ENCODE data around the gene ARHGAP25.

Gene ARHGAP25

DNA sequence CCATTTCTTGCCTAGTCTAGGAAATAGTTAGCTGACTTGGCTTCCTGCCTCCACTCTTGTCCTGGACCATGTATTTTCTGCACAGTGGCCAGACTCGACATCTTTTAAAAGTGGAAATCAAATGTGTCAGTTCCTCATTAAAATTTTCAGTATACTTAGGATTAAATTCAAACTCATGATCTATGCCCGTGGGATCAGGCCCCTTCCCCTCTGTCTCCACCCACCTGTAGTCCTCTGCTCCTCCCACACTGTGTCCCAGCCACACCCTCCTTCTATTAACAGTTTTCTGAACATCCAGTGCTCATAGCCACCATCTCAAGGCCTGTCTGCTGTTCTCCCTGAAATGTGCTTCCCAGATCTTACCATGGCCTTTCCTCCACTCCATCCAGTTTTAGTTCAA lies 13.3 kb downstream of the ARHGAP25 start:
- DNase-seq (ENCODE audit: low spot score): no peak
- Histone ChIP-seq H3K27ac (peak overlapping the region in 1 of 2 donors; percentile 35), H3K4me3 (no peak overlapping the region)
- TF ChIP-seq, protein P1, sequence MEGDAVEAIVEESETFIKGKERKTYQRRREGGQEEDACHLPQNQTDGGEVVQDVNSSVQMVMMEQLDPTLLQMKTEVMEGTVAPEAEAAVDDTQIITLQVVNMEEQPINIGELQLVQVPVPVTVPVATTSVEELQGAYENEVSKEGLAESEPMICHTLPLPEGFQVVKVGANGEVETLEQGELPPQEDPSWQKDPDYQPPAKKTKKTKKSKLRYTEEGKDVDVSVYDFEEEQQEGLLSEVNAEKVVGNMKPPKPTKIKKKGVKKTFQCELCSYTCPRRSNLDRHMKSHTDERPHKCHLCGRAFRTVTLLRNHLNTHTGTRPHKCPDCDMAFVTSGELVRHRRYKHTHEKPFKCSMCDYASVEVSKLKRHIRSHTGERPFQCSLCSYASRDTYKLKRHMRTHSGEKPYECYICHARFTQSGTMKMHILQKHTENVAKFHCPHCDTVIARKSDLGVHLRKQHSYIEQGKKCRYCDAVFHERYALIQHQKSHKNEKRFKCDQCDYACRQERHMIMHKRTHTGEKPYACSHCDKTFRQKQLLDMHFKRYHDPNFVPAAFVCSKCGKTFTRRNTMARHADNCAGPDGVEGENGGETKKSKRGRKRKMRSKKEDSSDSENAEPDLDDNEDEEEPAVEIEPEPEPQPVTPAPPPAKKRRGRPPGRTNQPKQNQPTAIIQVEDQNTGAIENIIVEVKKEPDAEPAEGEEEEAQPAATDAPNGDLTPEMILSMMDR (IDR thresholded peaks at IDR 0.05): no peak

DNA sequence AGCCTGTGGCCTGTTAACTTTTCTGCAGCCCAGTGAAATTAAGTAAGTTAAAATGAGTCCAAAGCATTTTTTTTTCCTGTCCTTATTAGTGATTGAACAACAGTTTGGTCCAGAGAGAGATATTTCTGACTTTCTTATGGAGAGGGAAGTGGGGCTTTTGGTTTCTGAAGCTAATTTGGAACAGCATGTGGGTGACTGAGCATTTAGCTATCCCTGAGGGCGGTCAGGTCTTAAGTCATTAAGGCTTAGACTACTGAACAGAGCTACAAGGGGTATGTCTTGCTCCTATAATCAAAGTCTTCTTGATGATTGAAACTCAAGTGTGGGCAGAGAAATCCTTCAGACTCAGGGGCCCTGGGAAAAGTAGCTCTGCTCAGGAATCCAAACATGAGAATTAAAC lies 14.0 kb downstream of the ARHGAP25 start:
- TF ChIP-seq, protein P1 (IDR thresholded peaks at IDR 0.05): no peak
- Histone ChIP-seq H3K4me3 (no peak overlapping the region), H3K27ac (no peak overlapping the region)
- no peak for DNase-seq (ENCODE audit: low spot score)

DNA sequence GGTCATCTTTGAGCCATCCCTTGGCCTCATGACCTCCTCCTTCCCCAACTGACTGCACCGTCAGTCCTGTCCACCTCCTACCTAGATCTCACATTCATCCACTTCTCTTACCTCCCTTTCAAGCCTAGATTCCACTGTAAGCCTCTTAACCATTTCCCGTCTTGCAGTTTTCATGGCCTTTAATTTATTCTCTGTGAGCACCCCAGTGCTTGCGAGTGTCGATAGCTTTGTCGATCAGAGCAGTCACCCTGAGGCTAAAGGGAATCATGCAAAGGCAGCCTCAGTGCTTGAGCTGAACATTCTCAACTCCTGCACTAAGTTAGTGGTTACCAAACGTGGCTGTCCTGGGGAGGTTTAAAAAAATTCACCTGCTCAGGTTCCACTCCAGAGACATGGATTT lies 14.7 kb downstream of the ARHGAP25 start:
- TF ChIP-seq, protein P1 (IDR thresholded peaks at IDR 0.05): no peak
- H3K4me3 ChIP-seq: no peak overlapping the region
- DNase-seq (ENCODE audit: low spot score): no peak
- no peak overlapping the region for H3K27ac ChIP-seq

DNA sequence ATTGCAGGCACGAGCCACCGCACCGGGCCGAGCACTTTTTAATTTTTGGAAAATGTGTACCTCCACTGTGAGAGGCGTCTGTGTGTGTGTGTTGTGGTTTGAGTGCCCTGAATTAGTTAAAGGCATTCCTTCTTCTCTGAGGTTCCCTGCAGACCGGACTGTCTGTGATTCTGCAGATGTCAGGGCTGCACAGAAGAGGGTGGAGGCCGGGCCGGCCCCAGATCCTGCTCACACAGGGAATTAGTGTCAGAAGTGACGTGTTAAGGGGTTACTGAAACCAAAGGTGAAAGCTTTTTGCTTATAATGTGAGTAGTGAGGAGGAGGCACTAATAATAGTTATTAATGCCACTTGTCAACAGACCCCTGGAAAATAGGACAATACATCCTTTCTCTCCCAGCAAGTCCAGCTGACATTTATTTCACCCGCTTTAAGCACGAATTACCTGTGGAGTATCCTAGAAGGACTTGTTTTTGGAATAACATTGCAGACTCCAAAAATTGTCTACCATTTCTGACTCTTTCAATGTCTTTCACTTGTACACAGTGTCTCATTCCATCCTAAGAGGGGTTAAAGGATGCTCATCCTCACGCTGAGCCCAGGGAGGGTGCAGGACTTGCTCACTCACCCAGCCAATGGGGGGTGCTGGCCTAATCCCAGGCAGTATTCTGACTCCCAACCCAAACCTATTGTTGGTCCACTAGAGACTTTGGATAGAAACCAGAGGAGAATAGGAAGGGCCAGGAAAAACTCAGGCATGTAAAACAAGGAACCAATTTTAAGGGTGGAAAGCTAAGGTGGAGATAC lies 16.2 kb downstream of the ARHGAP25 start:
- TF ChIP-seq, protein P1 (IDR thresholded peaks at IDR 0.05): no peak
- H3K4me3 ChIP-seq: no peak overlapping the region
- no peak for DNase-seq (ENCODE audit: low spot score)
- no peak overlapping the region for H3K27ac ChIP-seq

DNA sequence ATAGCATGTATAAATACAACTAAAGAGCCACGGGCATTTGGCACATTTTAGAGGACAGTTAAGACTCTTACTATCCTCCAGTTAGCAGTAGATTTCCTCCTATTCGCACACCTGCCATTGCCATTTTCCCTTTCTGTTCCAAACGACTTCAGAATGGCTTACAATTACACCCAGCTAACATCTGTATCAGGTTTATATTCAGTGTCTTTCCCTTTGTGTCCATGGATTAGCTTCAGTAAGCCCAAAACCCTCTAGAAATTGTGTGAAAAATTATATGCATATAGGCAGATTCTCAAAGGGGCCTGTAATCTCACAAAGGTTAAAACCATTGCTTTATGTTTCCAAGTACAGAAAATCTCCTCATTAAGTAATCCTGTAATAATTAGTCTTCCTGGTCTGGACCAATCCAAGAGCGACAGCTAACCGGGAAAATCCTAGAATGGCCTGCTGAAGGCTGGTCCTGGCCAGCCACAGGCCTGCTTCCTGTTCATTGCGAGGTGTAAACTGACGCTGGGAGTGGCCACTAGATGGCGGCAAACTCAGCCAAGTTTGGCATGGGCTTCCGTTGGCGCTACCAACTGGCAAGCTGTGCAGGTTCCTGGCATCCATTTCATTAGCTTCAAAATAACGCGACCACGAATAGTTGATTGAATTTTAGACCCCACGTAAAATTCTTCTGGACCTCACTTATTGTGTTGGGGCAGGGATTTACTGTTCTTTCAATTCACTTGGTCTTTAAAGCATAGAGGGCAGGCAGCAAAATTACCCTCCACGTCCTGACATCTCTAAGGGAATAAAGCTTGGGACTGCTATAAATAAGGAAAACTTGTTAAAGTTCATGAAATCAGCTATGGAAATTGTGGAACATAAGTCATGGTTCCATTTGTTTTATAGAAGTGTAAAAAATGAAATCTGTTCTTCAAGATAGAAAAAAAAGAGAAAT lies 17.1 kb downstream of the ARHGAP25 start:
- TF ChIP-seq, protein P1 (IDR thresholded peaks at IDR 0.05): peak; percentile 90
- peak overlapping the region; percentile 46 for H3K4me3 ChIP-seq

DNA sequence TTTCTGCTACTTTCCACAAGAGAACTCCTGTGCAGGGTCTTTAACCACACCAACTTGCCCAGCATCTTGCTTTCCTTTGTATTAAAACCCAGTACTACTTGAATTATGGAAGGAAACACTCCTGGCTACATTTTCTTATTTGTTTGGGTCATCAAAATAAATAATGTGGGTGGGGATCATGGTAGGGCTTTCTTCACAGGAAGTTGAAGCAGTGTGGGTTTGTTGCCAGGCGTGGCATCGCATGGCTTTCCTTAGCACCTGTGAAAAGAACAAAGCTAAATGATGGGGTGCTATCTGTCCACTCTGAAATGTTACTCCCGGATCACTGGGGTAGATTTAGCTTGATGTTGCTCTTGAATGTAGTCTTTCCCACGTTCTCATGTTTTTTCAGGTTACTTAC lies 18.7 kb downstream of the ARHGAP25 start:
- DNase-seq (ENCODE audit: low spot score): no peak

More for the DNA sequence above, 17.1 kb downstream of the ARHGAP25 start:
- DNase-seq (ENCODE audit: low spot score): peak; percentile 90
- no peak overlapping the region for H3K27ac ChIP-seq

More for the DNA sequence above, 18.7 kb downstream of the ARHGAP25 start:
- H3K27ac ChIP-seq: no peak overlapping the region
- TF ChIP-seq, protein P1 (IDR thresholded peaks at IDR 0.05): no peak
- H3K4me3 ChIP-seq: no peak overlapping the region

Data from coronary artery (tissue), 2 donors.